Mesenchymal stem cell (in vitro differentiated cells and primary cell): ENCODE results near the gene ZNF691.

Experiments used
- DNase-seq: peaks from one replicate; pipeline ENCODE4 v3.0.0-alpha.2; 2013
- H2AFZ ChIP-seq: one replicate; pipeline ENCODE4 v1.6.1; 2013; ENCODE audit warnings: low read depth, mild to moderate bottlenecking, control low read depth, inconsistent platforms, low read length, moderate library complexity
- H2AK5ac ChIP-seq: 2 replicates; pipeline ENCODE4 v1.6.1; 2013; ENCODE audit warnings: low read length, moderate library complexity, mild to moderate bottlenecking, inconsistent platforms; ENCODE audit not compliant: severe bottlenecking
- H2BK120ac ChIP-seq: one replicate; pipeline ENCODE4 v1.6.1; 2013; ENCODE audit warnings: low read depth, mild to moderate bottlenecking, inconsistent platforms, low read length, moderate library complexity
- H2BK12ac ChIP-seq, 2 experiments: one replicate each; pipeline ENCODE4 v1.6.1; 2013; ENCODE audit warnings: inconsistent platforms in 2 of 2, low read length in 2 of 2, mild to moderate bottlenecking in 2 of 2, moderate library complexity in 2 of 2, control low read depth in 1 of 2
- H2BK15ac ChIP-seq: one replicate; pipeline ENCODE4 v1.6.1; 2013; ENCODE audit warnings: mild to moderate bottlenecking, low read depth, inconsistent platforms; ENCODE audit not compliant: poor library complexity, severe bottlenecking
- H2BK5ac ChIP-seq: 2 replicates; pipeline ENCODE4 v1.6.1; 2013; ENCODE audit warnings: low read depth, mild to moderate bottlenecking, low read length, control low read depth, inconsistent platforms; ENCODE audit not compliant: poor library complexity, severe bottlenecking
- H3K14ac ChIP-seq, 2 experiments: one replicate each; pipeline ENCODE4 v1.6.1; 2013; ENCODE audit warnings: inconsistent platforms in 2 of 2, low read length in 2 of 2, control low read depth in 1 of 2, mild to moderate bottlenecking in 1 of 2, moderate library complexity in 1 of 2
- H3K18ac ChIP-seq, 2 experiments: one replicate each; pipeline ENCODE4 v1.6.1; 2013; ENCODE audit warnings: inconsistent platforms in 2 of 2, low read length in 2 of 2, control low read depth in 1 of 2, low read depth in 1 of 2, mild to moderate bottlenecking in 1 of 2
- H3K23ac ChIP-seq, 2 experiments: one replicate each; pipeline ENCODE4 v1.6.1; 2013; ENCODE audit warnings: inconsistent platforms in 2 of 2, low read length in 2 of 2, mild to moderate bottlenecking in 2 of 2, moderate library complexity in 2 of 2, control low read depth in 1 of 2
- H3K27ac ChIP-seq: 2 replicates; pipeline ENCODE4 v1.5.1; 2013; ENCODE audit warnings: mild to moderate bottlenecking, moderate library complexity, low read length, control low read depth, inconsistent platforms; ENCODE audit not compliant: poor library complexity, severe bottlenecking
- H3K27me3 ChIP-seq, 2 experiments: 2 replicates each; pipeline versions ENCODE4 v1.6.1 to v1.7.0; 2013; ENCODE audit warnings: low read length in 2 of 2, mild to moderate bottlenecking in 2 of 2, moderate library complexity in 2 of 2, control low read depth in 1 of 2, inconsistent platforms in 1 of 2; ENCODE audit not compliant: control insufficient read depth in 1 of 2, insufficient read depth in 1 of 2
- H3K36me3 ChIP-seq, 2 experiments: 2 replicates each; pipeline versions ENCODE4 v1.6.1 to v1.7.0; 2013; ENCODE audit warnings: low read length in 2 of 2, control low read depth in 1 of 2, inconsistent platforms in 1 of 2, low read depth in 1 of 2, mild to moderate bottlenecking in 1 of 2; ENCODE audit not compliant: insufficient read depth in 2 of 2, control insufficient read depth in 1 of 2
- H3K4ac ChIP-seq, 2 experiments: one replicate each; pipeline ENCODE4 v1.6.1; 2013; ENCODE audit warnings: inconsistent platforms in 2 of 2, low read length in 2 of 2, mild to moderate bottlenecking in 2 of 2, moderate library complexity in 2 of 2, control low read depth in 1 of 2, low read depth in 1 of 2
- H3K4me1 ChIP-seq: 2 replicates; pipeline ENCODE4 v1.6.1; 2013; ENCODE audit warnings: low read depth, low read length, control low read depth; ENCODE audit not compliant: control insufficient read depth, insufficient read depth
- H3K4me2 ChIP-seq: 2 replicates; pipeline ENCODE4 v1.6.1; 2013; ENCODE audit warnings: low read length, mild to moderate bottlenecking, inconsistent platforms; ENCODE audit not compliant: poor library complexity, severe bottlenecking
- H3K4me3 ChIP-seq, 2 experiments: 2 replicates each; pipeline versions ENCODE4 v1.5.1 to v1.7.0; 2013; ENCODE audit warnings: low read length in 2 of 2, mild to moderate bottlenecking in 2 of 2, control low read depth in 1 of 2, low read depth in 1 of 2; ENCODE audit not compliant: insufficient read depth in 1 of 2
- H3K79me1 ChIP-seq: replicated peaks from 2 replicates; pipeline ENCODE4 v1.6.1; 2013; ENCODE audit warnings: mild to moderate bottlenecking, control low read depth, low read length, inconsistent platforms; ENCODE audit not compliant: poor library complexity, severe bottlenecking
- H3K9ac ChIP-seq: 2 replicates; pipeline ENCODE4 v1.7.0; 2013; ENCODE audit warnings: mild to moderate bottlenecking, low read length, moderate library complexity
- H3K9me3 ChIP-seq: 2 replicates; pipeline ENCODE4 v1.7.0; 2013; ENCODE audit warnings: mild to moderate bottlenecking, low read length; ENCODE audit not compliant: control insufficient read depth
- H4K8ac ChIP-seq: one replicate; pipeline ENCODE4 v1.6.1; 2013; ENCODE audit warnings: inconsistent platforms, mild to moderate bottlenecking, low read length, moderate library complexity
- H4K91ac ChIP-seq: one replicate; pipeline ENCODE4 v1.6.1; 2013; ENCODE audit warnings: mild to moderate bottlenecking, low read length, inconsistent platforms
- WGBS: methylation state at CpG from one replicate; pipeline ENCODE4 v1.1.7; 2013; ENCODE audit warnings: mixed read lengths; 5-methylcytosine and 5-hydroxymethylcytosine counted together

ZNF691 gene

GRCh38 chr1:42886046-42886739, 39.8 kb downstream of the ZNF691 start:
- Histone ChIP-seq H2AFZ (no peak overlapping the region), H3K27me3 (peaks cover under 1 to 3% of the 10 kb centered on the region in 2 experiments), H2BK5ac (no peak overlapping the region), H3K4ac (no peak overlapping the region), H3K23ac (no peak overlapping the region), H3K27ac (no peak overlapping the region), H3K4me1 (no peaks in the 10 kb centered on the region), H3K4me3 (no peak overlapping the region), H3K4me2 (no peak overlapping the region), H2BK120ac (no peak overlapping the region), H3K14ac (no peak overlapping the region), H3K79me1 (no peaks in the 10 kb centered on the region), H3K9ac (no peak overlapping the region), H2BK12ac (no peak overlapping the region), H2AK5ac (no peak overlapping the region), H3K18ac (no peak overlapping the region), H4K8ac (no peak overlapping the region), H4K91ac (no peak overlapping the region), H2BK15ac (no peak overlapping the region), H3K9me3 (no peaks in the 10 kb centered on the region), H3K36me3 (no peaks in the 10 kb centered on the region)
- no peak for DNase-seq
- 74% methylated on average over 9 of the region's 16 CpGs for WGBS

GRCh38 chr1:42886800-42887199, 40.4 kb downstream of the ZNF691 start:
- Histone ChIP-seq H3K9me3 (no peaks in the 10 kb centered on the region), H2BK120ac (no peak overlapping the region), H3K4me2 (no peak overlapping the region), H3K18ac (no peak overlapping the region), H3K27me3 (peaks cover 6% of the 10 kb centered on the region in 2 experiments), H2BK15ac (no peak overlapping the region), H3K14ac (no peak overlapping the region), H3K36me3 (no peaks in the 10 kb centered on the region), H3K27ac (no peak overlapping the region), H2BK12ac (no peak overlapping the region), H3K9ac (no peak overlapping the region), H2AK5ac (no peak overlapping the region), H3K79me1 (no peaks in the 10 kb centered on the region), H3K4ac (no peak overlapping the region), H4K8ac (no peak overlapping the region), H2BK5ac (no peak overlapping the region), H3K4me1 (no peaks in the 10 kb centered on the region), H4K91ac (no peak overlapping the region), H2AFZ (no peak overlapping the region), H3K4me3 (no peak overlapping the region), H3K23ac (no peak overlapping the region)
- WGBS: 97% methylated on average over 21 of the region's 21 CpGs
- DNase-seq: no peak

GRCh38 chr1:42887366-42887765, 41.0 kb downstream of the ZNF691 start:
- WGBS: 95% methylated on average over 20 of the region's 20 CpGs
- no peak overlapping the region for H4K8ac ChIP-seq
- H3K18ac ChIP-seq: no peak overlapping the region

GRCh38 chr1:42888013-42888633, 41.7 kb downstream of the ZNF691 start:
- no peaks in the 10 kb centered on the region for H3K36me3 ChIP-seq
- H3K9me3 ChIP-seq: no peaks in the 10 kb centered on the region
- H3K27me3 ChIP-seq: peaks cover 6 to 11% of the 10 kb centered on the region in 2 experiments
- H3K9ac ChIP-seq: no peak overlapping the region
- H3K27ac ChIP-seq: no peak overlapping the region
- no peak overlapping the region for H3K4me2 ChIP-seq
- no peaks in the 10 kb centered on the region for H3K4me1 ChIP-seq
- H3K4ac ChIP-seq: no peak overlapping the region
- H2BK12ac ChIP-seq: no peak overlapping the region
- H2AFZ ChIP-seq: no peak overlapping the region
- H2BK5ac ChIP-seq: no peak overlapping the region
- H4K8ac ChIP-seq: no peak overlapping the region
- no peak overlapping the region for H2AK5ac ChIP-seq
- no peak overlapping the region for H3K4me3 ChIP-seq
- H3K14ac ChIP-seq: peak overlapping the region in 1 of 2 experiments; percentile 61
- no peak overlapping the region for H3K23ac ChIP-seq
- H2BK15ac ChIP-seq: no peak overlapping the region
- 93% methylated on average over 26 of the region's 31 CpGs for WGBS
- H3K18ac ChIP-seq: no peak overlapping the region
- no peak overlapping the region for H2BK120ac ChIP-seq
- DNase-seq: no peak
- no peak overlapping the region for H4K91ac ChIP-seq
- no peaks in the 10 kb centered on the region for H3K79me1 ChIP-seq

More at GRCh38 chr1:42887366-42887765, 41.0 kb downstream of the ZNF691 start:
- H3K9me3 ChIP-seq: no peaks in the 10 kb centered on the region
- no peaks in the 10 kb centered on the region for H3K79me1 ChIP-seq
- no peak overlapping the region for H2BK15ac ChIP-seq
- no peaks in the 10 kb centered on the region for H3K4me1 ChIP-seq
- H3K27ac ChIP-seq: no peak overlapping the region
- no peak overlapping the region for H2BK12ac ChIP-seq
- no peak overlapping the region for H3K4me2 ChIP-seq
- no peak overlapping the region for H4K91ac ChIP-seq
- peaks cover 6 to 10% of the 10 kb centered on the region in 2 experiments for H3K27me3 ChIP-seq
- no peak overlapping the region for H3K9ac ChIP-seq
- DNase-seq: no peak
- no peak overlapping the region for H3K4me3 ChIP-seq
- H3K14ac ChIP-seq: no peak overlapping the region
- H2AK5ac ChIP-seq: no peak overlapping the region
- H2AFZ ChIP-seq: no peak overlapping the region
- H2BK5ac ChIP-seq: no peak overlapping the region
- H2BK120ac ChIP-seq: no peak overlapping the region
- no peak overlapping the region for H3K23ac ChIP-seq
- no peak overlapping the region for H3K4ac ChIP-seq
- no peaks in the 10 kb centered on the region for H3K36me3 ChIP-seq
